GM21381 (cell line): ENCODE measurements around the gene OST4.

Source experiments
- ATAC-seq: cut with Tn5 transposase; IDR thresholded peaks from one replicate; pipeline ENCODE4 v1.9.1; 2021; ENCODE audit warnings: mild to moderate bottlenecking, moderate library complexity; ENCODE audit not compliant: unreplicated experiment

The OST4 gene

GRCh38 chr2:27093430-27094352 is 22.2 kb upstream of the OST4 start:
- no peak for ATAC-seq

GRCh38 chr2:27092696-27093429 is 21.4 kb upstream of the OST4 start:
- ATAC-seq: no peak

DNA sequence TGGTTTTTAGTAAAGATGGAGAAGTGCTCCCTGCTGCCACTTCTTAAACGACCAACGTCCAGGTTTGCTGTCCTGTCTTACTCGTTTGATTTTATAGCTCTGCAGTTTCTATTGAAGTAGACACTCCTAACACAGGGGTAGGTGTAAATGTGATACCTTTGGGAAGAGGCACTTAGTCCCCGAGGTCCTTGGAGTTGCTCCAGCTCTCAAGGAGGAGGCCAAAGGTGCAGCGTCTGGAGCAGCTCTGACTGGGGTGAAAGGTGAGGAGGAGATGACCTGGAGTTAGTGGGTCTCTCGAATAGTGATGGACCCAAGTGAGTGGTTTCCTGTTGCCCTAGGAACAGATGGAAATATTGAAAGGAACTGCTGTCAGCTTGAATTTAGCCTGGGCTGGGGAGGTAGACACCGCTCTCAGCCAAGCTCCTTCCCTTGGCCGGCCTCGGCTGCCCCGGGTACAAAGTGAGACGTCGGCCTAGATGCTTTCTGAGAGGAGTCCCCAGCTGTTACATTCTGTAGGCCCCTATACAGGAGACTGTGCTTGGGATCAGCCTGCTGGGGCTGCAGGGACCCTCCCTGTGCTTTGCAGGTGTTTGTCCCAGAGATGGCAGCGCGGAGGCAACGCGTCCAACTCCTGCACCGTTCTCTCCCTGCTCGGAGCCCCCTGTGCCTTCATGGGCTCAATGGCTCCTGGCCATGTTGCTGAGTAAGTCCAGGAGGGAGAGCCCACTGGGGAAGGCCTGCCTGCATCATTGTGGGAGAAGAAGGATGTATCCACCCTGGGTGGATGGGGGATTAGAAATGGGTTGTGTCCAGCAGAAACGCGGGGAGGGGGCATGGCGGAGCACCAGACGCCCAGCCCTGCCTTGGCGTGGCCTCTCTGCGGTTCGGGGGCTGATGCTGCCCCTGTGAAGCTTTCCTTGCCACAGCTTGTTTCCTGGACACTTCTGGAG is 20.6 kb upstream of the OST4 start:
- ATAC-seq: no peak

GRCh38 chr2:27089111-27089954 is 17.9 kb upstream of the OST4 start:
- ATAC-seq: no peak

GRCh38 chr2:27088634-27089033 is 17.2 kb upstream of the OST4 start:
- ATAC-seq: no peak

- no peak for ATAC-seq
Measured at GRCh38 chr2:27087823-27088410, 16.5 kb upstream of the OST4 start.

- ATAC-seq: no peak
Measured at GRCh38 chr2:27086724-27087593, 15.5 kb upstream of the OST4 start, which contains the start of gene KHK. Gene KHK (plus strand): TSS chr2:27086772. CDS start chr2:27087260, 488 bp downstream.

DNA sequence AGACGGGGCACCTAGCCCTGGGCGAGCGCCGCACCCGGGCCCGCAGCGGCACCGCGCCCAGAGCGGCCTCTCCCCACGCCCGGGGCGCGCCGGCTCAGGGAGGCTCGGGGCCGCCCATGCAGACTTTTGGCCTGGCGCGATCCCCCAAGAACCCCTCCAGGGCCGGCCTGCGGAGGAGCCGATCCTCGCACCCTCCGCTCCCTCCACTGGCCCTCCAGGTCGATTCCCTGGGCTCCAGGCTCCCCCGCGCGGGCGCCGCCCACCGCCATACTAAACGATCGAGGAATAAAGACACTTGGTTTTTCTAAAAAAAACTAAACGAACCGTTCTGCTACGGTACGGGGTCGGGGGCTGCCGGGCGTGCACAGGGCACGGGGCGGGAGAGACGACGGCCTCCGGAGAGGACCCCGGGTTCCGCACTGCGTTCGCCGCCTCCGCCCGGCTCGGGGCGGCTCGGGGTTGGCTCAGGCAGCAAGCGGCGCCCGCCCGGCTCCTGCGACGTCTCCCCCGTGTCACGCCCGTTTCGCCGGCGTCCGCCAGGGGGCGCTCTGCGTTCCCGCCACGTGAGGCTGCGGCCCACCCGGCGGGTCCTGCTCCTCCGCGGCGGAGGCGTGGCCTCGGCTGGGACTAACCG is 14.8 kb upstream of the OST4 start:
- peak; percentile 77 for ATAC-seq

DNA sequence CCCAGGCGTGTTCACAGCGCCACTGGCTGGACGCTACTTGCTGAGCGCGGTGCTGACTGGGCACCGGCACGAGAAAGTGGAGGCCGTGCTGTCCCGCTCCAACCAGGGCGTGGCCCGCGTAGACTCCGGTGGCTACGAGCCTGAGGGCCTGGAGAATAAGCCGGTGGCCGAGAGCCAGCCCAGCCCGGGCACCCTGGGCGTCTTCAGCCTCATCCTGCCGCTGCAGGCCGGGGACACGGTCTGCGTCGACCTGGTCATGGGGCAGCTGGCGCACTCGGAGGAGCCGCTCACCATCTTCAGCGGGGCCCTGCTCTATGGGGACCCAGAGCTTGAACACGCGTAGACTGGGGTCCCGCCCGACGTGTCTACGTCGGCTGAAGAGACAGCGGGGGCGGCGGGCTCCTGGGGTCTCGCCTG is 14.2 kb upstream of the OST4 start:
- peak; percentile 10 for ATAC-seq

DNA sequence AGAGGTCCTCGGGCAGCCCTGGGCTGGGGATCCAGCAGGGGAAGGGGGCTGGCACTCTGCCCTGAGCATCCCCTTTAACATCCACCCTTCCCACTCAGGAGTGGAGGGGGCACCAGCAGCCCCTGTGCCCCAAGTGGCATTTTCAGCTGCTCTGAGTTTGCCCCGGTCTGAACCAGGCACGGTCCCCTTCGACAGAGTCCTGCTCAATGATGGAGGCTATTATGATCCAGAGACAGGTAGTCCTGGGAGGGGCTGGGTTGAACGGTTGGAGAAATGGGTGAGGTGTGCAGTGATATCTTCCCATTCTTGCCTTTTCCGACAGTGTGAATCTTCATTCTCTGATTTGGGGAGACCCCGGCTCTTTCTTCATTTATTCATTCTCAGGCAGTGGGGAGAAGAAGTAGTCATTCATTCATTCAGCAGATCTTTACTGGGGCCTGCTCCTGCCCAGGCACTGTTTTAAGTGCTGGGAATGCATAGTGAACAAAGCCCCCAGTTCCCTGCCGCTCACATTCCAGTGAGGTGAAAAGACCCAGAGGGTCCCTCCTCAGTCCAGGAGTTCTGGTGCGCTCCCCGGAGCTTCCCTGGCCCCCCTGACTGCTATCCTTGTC is 13.7 kb upstream of the OST4 start:
- ATAC-seq: no peak

DNA sequence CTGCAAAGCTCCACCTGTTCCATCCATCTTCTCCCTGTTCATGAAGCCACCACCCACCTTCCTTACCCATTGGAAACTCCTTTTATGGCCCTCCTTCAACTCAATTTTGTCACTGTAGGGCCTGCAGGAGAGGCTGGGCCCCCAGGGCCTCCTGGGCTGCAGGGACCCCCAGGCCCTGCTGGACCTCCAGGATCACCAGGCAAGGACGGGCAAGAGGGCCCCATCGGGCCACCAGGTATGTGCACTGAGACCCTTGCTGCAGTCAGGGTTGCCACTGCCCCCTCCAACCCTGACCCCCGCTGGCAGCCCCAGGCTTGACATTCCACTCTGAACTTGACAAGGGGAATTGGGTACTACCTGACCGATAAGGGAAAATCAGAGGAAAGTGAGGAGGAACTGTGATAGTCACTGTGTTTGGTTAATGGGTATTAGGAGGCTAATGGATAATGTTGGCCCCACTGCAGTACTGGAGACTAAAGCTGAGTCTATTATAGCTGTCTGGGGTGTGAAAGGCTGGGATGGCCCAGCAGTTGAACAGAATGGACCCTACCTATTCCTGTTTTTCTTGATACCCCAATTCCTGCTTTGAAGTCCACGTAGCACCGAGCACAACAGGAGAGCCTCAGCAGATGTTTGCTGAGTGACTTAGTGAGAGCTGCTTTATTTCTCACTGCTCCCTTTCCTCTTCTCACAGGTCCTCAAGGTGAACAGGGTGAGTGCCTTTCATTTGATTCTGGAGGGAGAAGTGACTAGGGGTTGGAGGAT is 13.0 kb upstream of the OST4 start:
- ATAC-seq: no peak

- ATAC-seq: no peak
Measured at GRCh38 chr2:27083410-27084296, 12.2 kb upstream of the OST4 start.

DNA sequence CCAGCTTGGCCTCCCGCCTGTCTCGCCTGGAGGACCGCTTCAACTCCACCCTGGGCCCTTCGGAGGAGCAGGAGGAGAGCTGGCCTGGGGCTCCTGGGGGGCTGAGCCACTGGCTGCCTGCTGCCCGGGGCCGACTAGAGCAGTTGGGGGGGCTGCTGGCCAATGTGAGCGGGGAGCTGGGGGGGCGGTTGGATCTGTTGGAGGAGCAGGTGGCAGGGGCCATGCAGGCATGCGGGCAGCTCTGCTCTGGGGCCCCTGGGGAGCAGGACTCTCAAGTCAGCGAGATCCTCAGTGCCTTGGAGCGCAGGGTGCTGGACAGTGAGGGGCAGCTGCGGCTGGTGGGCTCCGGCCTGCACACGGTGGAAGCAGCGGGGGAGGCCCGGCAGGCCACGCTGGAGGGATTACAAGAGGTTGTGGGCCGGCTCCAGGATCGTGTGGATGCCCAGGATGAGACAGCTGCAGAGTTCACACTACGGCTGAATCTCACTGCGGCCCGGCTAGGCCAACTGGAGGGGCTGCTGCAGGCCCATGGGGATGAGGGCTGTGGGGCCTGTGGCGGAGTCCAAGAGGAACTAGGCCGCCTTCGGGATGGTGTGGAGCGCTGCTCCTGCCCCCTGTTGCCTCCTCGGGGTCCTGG is 11.4 kb upstream of the OST4 start:
- ATAC-seq: no peak

DNA sequence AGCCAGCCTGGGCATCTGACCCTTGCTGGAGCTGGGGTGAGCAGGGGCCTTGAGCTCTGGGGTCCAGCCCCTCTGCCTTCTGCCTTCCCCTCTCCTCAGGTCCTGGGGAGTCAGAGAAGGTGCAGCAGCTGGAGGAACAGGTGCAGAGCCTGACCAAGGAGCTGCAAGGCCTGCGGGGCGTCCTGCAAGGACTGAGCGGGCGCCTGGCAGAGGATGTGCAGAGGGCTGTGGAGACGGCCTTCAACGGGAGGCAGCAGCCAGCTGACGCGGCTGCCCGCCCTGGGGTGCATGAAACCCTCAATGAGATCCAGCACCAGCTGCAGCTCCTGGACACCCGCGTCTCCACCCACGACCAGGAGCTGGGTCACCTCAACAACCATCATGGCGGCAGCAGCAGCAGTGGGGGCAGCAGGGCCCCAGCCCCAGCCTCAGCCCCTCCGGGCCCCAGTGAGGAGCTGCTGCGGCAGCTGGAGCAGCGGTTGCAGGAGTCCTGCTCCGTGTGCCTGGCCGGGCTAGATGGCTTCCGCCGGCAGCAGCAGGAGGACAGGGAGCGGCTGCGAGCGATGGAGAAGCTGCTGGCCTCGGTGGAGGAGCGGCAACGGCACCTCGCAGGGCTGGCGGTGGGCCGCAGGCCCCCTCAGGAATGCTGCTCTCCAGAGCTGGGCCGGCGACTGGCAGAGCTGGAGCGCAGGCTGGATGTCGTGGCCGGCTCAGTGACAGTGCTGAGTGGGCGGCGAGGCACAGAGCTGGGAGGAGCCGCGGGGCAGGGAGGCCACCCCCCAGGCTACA is 10.7 kb upstream of the OST4 start:
- ATAC-seq: no peak

- no peak for ATAC-seq
Measured at GRCh38 chr2:27080603-27080936, 9.1 kb upstream of the OST4 start.
